Islet of Langerhans (tissue), 1 donor: Measurements from ENCODE around the gene LVRN.
A peak's percentile ranks its signal among the peaks of the same experiment; 100 is the strongest.

Experiments used
- FAIRE-seq: peaks from one replicate; lab custom pipeline; 2011; peaks lifted over from hg19 to GRCh38; lab: Jason Lieb, UNC

LVRN gene

DNA sequence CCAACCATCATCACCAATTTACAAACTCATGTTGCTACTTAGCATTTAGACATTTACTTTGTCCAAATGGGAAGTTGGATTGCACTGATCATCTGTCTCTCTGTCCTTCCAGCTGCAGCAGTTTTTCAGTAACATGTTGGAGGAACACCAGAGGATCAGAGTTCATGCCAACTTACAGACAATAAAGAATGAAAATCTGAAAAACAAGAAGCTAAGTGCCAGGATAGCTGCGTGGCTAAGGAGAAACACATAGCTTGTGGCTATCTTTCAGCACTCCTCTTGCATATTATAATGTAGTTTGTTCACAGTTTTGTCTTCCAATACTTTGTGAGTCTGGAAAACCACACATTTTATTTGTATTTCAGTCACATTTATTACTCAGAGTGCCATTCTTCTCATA lies 63.6 kb downstream of the LVRN start:
- no peak for FAIRE-seq

DNA sequence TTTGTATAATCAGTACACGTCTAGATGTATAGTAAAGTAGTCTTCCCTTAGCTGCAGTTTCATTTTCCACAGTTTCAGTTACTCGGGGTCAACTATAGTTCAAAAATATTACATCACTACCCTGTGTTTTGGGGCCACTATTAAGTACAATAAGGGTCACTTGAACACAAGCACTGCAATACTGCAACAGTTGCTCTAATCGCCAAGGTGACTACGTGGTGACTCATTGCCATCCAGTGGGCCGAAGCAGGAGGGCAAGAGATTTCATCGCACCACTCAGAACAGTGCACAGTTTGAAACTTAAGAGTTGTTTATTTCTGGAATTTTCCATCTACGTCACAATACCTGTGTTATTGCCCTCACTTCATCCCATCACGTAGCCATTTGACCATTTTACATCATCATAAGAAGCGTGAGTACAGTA lies 69.8 kb downstream of the LVRN start, which contains the start of gene ARL14EPL:
ARL14EPL (plus strand) TSS at position 379 of the 424 bp plus-strand sequence. CDS start 18,994 bp downstream, outside the sequence.
- FAIRE-seq = no peak

DNA sequence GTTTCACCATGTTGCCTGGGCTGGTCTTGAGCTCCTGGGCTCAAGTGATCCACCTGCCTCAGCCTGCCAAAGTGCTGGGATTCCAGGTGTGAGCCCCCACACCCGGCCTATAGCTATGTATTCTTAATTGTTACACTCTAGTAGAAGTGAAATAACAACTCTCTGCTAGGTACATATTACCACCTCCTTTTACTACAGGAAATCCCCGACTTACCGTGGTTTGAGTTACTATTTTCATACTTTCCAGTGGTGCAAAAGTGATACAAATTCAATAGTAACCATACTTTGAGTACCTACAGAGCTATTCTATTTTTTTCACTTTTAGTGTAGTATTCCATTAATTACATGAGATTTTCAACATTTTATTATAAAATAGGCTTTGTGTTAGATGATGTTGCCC lies 70.7 kb downstream of the LVRN start:
- FAIRE-seq = no peak

DNA sequence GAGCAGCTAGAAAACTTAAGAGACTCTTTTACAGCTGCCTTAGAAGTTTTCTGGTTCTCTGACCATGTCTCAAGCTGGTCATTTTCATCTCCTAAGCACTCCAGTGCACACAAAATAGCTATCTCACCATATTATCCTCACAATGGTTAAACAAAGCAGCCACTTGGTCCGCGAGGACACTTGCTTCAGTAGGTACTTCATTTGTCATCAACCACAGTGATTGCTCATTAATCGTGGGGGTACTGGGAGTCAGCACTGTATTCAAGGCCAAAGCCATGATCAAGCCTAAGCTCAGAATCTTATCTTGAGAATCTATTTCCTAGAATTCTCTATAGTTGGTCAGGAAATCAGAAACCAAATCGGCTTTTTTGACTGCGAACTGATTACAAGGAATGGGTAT lies 72.8 kb downstream of the LVRN start:
- no peak for FAIRE-seq

DNA sequence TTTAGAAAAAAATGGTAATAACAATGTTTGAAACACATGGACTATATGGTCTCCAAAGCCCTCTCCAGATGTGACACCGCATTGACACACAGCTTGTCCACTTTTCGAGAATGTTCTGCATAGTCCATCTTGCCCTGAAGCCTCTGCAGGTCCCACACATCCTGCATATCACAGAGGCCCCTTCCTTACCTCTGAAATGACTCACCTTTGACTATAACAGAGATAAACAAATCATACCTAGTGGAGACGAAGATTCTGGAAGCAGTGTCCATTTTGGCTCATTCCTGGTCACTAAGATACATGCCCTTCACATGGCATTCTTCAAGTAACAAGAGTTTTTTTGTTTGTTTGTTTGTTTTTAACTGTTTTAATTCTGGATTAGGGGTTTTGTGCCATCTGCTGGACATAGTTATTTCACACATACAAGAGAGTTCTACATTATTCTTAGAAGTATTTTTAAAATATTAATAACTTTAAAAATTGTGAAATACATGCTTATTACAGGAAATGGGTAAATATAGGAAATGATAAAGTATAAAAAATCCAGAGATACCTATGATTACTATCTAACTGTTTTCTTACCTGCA lies 75.1 kb downstream of the LVRN start:
- no peak for FAIRE-seq

DNA sequence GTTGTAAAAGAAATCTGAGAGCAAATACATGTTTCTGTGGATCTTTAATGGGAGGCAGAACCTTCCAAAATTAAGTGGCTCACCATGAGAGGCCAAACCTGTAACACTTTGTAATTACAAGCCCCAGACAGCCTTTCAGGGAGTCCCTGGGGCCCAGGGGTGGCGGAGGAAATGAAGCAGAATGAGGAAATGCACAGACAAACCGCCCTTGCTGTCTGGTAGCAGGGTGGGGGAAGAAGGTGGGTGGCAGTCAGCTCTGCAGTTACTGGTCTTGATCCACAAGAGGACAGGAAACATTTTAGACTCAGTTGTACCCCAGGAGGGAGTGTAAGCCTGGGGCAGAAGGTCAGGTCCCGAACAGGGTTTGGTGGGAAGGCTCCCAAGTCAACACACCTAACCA lies 76.5 kb downstream of the LVRN start:
- no peak for FAIRE-seq

DNA sequence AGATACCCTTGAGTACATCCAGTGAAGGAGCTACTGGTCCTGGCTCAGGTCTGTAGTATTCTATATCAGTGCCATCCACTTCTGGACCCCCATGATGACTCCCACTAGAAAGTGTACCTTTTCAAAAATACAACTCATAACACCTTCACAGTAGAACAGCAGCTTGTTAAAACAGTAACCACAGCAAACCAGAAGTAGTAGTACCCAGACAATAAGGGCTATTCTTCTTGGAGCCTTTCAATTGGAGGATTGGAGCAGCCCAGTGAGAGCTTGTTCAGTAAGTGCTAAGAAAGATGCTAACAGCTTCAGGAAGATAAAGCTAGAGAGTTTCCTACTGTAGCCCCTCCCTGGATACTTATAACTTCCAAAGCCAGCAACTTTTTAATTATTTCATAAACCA lies 80.1 kb downstream of the LVRN start:
- no peak for FAIRE-seq

DNA sequence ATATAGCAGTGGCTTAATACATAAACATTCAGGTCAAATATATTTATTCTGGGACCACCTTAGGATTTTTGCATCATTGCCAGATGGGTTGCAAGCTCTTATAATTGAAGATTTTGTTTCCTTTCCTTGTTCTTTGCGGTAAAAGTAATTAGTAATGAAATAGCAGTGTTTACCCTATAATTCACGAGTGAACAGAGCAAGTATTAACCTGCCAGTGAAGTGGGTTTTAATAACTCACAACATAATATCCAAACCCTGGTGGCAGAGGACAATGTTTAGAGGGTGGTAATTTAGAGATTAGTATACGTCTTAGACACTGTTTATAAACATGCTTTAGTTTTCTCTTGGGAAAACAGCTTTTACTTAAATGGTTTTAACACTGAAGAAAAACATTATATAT lies 81.8 kb downstream of the LVRN start:
- no peak for FAIRE-seq

DNA sequence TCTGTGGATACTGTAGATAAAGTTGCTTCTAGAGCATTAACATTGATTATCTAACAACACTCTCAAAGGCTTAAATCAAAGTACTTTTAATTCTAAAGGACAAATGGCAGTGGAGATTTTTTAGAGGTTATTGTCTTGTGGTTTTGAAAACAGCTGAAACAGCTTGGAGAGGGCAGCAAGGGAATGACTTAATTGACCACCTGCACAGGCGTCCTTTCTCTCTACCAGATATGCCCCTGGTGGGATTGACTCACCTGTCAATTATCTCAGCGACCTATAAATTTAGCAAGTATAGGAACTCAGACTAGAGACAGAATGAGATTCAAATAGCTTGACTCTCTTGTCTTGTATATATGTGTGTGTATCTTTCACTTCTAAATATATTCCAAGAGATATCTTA lies 83.5 kb downstream of the LVRN start:
- no peak for FAIRE-seq

DNA sequence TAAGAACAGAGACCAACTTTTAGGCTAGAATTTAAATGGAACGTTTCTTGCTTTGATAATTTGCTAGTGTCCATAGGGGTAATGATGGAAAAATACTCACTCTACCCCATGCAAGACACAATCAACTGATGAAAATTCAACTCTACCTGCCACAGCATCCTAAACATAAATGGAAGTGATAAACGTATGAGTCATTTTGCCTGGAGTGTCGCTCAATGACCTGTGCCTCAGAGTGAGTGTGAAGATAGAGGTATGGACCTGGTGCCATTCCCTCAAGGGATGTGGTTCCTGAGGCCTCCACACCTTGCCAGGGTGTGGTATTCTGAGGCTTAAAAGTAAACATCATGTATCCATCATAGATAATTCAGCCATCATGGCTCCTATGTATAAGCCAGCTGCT lies 84.0 kb downstream of the LVRN start:
- FAIRE-seq = no peak

DNA sequence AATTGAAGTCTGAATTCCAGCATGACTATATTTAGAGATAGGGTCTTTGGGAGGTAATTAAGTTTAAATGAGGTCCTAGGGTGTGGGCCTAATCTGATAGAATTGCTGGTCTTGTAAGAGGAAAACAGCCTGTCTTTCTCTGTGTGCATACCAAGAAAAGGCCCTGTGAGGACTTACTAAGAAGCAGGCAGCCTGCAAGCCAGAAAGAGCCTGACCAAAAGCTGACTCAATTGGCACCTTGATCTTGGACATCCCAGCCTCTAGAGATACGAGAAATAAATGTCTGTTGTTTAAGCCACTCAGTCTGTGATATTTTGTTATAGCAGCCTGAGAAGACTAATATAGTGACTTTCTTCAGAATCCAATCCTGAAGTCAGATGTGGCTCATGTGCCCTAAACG lies 84.5 kb downstream of the LVRN start:
- FAIRE-seq = no peak

DNA sequence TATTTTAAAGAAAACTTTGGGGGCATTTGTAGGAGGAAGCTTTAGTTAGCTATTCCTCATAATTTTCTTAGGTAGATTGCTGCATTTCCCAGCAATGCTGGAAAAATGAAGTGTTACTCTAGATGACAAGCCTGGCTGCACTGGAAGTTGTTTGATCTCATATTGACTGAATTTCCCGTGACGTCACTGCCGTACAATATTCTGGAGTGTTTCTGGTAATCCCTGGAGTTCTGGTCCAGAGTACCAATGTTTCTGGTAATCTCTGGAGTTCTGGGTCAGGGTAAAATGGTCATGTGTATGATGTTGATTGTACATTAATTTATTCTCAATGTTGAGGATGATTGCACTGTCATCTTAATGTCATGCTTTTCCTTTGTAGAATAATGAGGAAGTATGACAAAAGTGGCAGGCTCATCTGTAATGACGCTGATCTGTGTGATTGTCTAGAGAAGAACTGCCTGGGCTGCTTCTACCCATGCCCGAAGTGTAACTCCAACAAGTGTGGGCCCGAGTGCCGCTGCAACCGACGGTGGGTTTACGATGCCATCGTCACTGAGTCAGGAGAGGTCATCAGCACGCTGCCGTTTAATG lies 96.2 kb downstream of the LVRN start:
- FAIRE-seq = no peak

DNA sequence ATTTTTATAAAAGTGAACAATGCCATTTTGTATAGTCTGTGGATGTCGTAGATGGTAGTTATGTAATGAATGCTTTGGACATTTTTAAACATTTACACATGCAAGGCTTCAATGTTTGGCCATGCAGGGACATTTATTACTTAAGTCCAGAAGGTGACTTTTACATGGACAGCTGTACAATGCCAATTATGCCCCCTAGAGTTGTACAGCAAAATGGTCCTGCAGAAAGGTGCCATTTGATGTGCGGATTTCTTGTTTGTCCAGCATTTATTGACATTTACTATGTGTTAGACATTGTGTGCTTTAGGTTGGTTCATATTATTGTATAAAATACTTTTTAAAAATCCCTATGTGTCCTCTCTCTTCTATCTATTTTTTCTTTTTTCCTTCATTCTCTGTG lies 100.1 kb downstream of the LVRN start:
- FAIRE-seq = no peak

DNA sequence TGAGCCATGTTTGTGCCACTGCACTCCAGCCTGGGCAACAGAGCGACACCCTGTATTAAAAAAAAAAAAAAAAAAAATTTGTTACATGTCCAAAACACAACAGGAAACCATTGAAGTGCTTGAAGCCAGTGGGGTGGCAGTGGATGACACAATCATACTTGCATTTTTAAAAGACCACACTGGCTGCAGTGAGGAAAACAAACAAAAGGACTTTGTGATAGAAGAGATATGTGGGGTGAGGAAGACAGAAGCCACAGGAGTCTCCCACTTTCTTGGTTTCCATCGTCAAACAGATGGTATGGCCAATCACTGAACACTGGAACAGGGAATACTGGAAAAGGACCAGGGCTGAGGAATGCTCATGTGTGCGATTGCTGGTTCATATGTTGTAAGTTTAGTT lies 101.7 kb downstream of the LVRN start:
- FAIRE-seq = no peak

DNA sequence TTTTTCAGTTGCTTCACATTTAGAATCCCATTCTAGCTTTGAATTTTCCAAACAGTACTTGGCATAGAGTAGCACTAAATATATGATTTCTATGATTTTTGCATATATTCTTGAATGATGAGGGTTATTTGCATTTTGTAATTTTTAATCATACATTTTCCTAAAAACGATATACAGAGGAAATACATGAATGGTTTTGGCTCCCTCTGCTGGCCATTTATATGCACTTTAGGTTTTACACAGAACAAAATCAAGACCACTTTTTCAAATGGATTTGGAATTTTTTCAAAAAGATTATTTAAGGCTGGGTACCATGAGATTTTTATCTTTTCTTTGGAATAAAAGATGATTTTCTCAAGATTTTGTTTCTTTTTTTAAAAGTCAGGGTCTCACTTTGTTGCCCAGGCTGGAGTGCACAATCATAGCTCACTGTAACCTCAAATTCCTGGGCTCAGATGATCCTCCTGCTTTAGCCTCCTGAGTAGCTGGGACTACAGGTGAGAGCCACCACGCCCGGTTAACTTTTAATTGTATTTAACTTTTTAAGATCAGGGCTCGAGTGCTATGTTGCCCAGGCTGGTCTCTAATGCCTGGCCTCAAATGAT lies 105.9 kb downstream of the LVRN start:
- FAIRE-seq = peak; percentile 94

DNA sequence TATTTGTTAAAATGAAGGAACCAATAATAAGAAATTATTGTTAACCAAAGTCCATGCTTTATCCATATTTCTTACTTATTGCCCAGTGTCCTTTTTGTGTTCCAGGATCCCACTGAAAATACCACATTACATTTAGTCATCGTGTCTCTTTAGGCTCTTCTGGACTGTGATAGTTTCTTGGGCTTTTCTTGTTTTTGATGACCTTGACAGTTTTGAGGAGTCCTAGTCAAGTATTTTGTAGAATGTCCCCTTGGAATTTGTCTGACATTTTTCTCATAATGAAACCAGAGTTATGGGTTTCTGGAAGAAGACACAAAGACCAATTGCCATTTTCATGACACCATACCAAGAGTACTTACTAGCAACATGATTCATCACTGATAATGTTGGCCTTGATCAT lies 108.9 kb downstream of the LVRN start:
- no peak for FAIRE-seq

DNA sequence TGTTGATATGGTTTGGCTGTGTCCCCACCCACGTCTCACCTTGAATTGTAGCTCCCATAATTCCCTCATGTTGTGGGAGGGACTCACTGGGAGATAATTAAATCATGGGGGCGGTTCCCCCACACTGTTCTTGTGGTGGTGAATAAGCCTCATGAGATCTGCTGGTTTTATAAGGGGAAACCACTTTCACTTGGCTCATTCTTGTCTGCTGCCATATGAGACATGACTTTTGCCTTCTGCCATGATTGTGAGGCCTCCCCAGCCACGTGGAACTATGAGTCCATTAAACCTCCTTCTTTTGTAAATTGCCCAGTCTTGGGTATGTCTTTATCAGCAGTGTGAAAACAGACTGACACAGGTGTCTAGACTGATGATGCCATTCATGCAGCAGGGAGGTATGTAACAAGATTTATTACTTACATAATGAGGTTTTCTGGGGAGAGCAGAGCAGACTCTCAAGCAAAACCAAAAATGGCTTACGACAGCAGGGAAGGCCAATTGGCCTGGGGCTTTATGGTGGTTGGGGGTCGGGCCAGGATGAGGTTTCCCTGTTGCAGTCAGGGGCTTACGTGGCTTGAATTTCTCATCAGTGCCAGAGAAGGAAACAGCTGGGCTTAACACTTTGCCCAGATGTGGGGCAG lies 113.0 kb downstream of the LVRN start:
- no peak for FAIRE-seq

DNA sequence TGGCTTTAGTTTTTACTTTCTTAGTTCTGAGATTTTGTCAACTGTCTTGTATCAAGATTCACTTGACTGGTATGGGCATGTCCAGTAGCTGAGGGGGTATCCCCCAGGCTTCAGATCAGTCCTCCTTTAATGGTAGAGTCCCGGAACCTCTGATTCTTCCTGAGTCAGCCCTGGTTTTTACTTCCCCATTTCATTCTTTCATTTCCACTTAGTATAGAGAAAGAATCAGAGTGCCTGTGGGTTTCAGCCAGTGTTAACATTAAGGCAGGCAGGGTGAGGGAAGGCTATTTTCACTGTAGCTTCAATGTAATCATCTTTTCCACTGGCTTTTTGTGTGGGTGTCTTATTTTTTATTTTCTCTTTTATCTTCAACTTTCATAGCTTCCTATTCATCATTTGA lies 114.2 kb downstream of the LVRN start:
- no peak for FAIRE-seq
